Hepatocyte (in vitro differentiated cells): ENCODE data around the gene ADPRH. TPM values are rescaled to one million over a fixed set of nuclear protein-coding genes. Genes with fewer than 3 reads are reported as not detected.
A peak's percentile ranks its signal among the peaks of the same experiment; 100 is the strongest.

ENCODE experiments used
- DNase-seq: peaks from one replicate; pipeline ENCODE4 v3.0.0-alpha.2; 2016; ENCODE audit warnings: low spot score
- H2AFZ ChIP-seq: fragments of 200-600 bp; sonication (generic); 2 replicates; pipeline ENCODE4 v1.6.0; 2016; ENCODE audit warnings: antibody characterized with exemption, mild to moderate bottlenecking
- H3K27ac ChIP-seq: fragments of 200-600 bp; sonication (generic); 2 replicates; pipeline ENCODE4 v1.5.1; 2016; ENCODE audit warnings: mild to moderate bottlenecking
- H3K27me3 ChIP-seq: fragments of 200-600 bp; sonication (generic); 2 replicates; pipeline ENCODE4 v1.6.1; 2016
- H3K36me3 ChIP-seq: fragments of 200-600 bp; sonication (generic); replicated peaks from 2 replicates; pipeline ENCODE4 v1.5.1; 2016; ENCODE audit warnings: low read depth; ENCODE audit not compliant: insufficient read depth
- H3K4me1 ChIP-seq: fragments of 200-600 bp; sonication (generic); 2 replicates; pipeline ENCODE4 v1.5.1; 2016; ENCODE audit warnings: mild to moderate bottlenecking, moderate library complexity; ENCODE audit not compliant: insufficient read depth
- H3K4me2 ChIP-seq: fragments of 200-600 bp; sonication (generic); 2 replicates; pipeline ENCODE4 v1.6.0; 2016
- H3K4me3 ChIP-seq: fragments of 200-600 bp; sonication (generic); 2 replicates; pipeline ENCODE4 v1.5.1; 2016; ENCODE audit warnings: mild to moderate bottlenecking
- H3K79me2 ChIP-seq: fragments of 200-600 bp; sonication (generic); 2 replicates; pipeline ENCODE4 v1.6.0; 2017; ENCODE audit warnings: mild to moderate bottlenecking
- H3K9me2 ChIP-seq: fragments of 200-600 bp; sonication (generic); replicated peaks from 2 replicates; pipeline ENCODE4 v1.6.0; 2017; ENCODE audit warnings: mild to moderate bottlenecking; ENCODE audit not compliant: insufficient read depth
- H3K9me3 ChIP-seq: fragments of 200-600 bp; sonication (generic); 2 replicates; pipeline ENCODE4 v1.5.1; 2016; ENCODE audit warnings: low read depth, mild to moderate bottlenecking
- H4K20me1 ChIP-seq: fragments of 200-600 bp; sonication (generic); 2 replicates; pipeline ENCODE4 v1.6.0; 2016; ENCODE audit warnings: mild to moderate bottlenecking; ENCODE audit not compliant: insufficient read depth, poor library complexity, severe bottlenecking
- CTCF ChIP-seq: fragments of 200-600 bp; sonication (generic); IDR thresholded peaks from 2 replicates; pipeline ENCODE4 v1.5.1; 2016; ENCODE audit warnings: antibody characterized with exemption, mild to moderate bottlenecking; ENCODE audit not compliant: poor library complexity
- EZH2 ChIP-seq: fragments of 200-600 bp; sonication (generic); IDR thresholded peaks from 2 replicates; pipeline ENCODE4 v1.6.1; 2016; ENCODE audit warnings: antibody characterized with exemption, mild to moderate bottlenecking, borderline replicate concordance
- EZH2phosphoT487 ChIP-seq: fragments of 200-600 bp; sonication (generic); IDR thresholded peaks from one replicate; pipeline ENCODE4 v1.6.1; 2018; ENCODE audit warnings: antibody characterized with exemption, mild to moderate bottlenecking, low read depth, moderate library complexity; ENCODE audit not compliant: unreplicated experiment, severe bottlenecking
- WGBS: methylation state at CpG from one replicate; pipeline ENCODE4 v1.1.6; 2016; ENCODE audit warnings: low lambda C conversion rate; ENCODE audit errors: missing lambda C conversion rate; 5-methylcytosine and 5-hydroxymethylcytosine counted together
- polyA plus RNA-seq: library from polyadenylated mRNA; unstranded; fragments of >200 nt; fragmentation: Nextera tagmentation; extraction: Ambion mirVana; gene quantifications from 2 replicates; pipeline ENCODE4 v1.2.1, GENCODE V29; 2016
- total RNA-seq: library from RNA; depleted of rRNA; stranded (reverse); fragments of >200 nt; gene quantifications from 2 replicates; pipeline ENCODE4 v1.2.3, GENCODE V29; 2014

ADPRH gene
- total and polyA plus RNA-seq, 2 experiments from 2014 or later = 1.5 to 1.8 TPM

DNA sequence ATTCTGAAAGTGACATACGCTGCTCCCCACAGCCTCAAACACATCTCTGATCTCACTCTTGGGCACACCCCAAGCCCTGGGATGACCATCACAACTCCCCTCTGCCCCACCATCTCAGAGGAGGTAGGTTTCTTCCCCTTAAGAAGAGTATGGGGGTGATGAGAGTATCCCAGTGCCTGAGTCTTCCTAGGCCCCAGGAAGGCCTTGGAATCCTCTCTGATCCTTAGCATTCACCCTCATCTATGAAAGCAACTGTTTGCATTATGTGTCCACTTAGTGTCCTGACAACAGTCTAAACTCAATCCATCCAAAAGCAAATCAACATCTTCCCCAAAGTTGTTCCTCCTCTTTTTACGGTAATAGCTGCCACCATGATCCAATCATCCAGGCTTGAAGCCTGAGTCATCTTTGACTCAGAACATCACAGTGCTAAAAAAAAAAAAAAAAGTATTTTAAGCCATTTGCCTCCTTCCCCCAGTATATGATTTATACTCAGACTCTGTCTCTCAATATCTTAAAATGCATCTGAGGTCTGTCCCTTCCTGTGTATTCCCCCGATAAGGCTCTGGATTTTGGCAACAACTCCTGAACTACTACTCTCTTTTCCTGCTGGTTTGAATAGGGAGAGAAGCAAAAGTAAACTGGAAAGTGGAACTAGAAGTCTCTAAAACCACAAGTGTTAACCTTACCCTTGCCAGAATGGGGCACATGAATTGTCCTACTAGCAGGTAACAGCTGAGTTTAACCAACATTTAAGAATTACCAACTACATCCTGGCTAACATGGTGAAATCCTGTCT lies 58.6 kb downstream of the ADPRH start:
- Histone ChIP-seq H4K20me1 (no peaks in the 10 kb centered on the region), H2AFZ (no peak overlapping the region), H3K27me3 (no peaks in the 10 kb centered on the region), H3K36me3 (no peaks in the 10 kb centered on the region), H3K27ac (peak overlapping the region; percentile 87), H3K79me2 (no peaks in the 10 kb centered on the region), H3K9me2 (no peaks in the 10 kb centered on the region), H3K4me1 (no peaks in the 10 kb centered on the region), H3K9me3 (no peaks in the 10 kb centered on the region), H3K4me2 (no peak overlapping the region), H3K4me3 (no peak overlapping the region)
- DNase-seq = peak; percentile 22
- 83% methylated on average over 3 of the region's 3 CpGs for WGBS
- TF ChIP-seq CTCF = no peak
- no peak for TF ChIP-seq EZH2phosphoT487
- no peak for TF ChIP-seq EZH2

Other genes starting within 250 kb of the ADPRH start
- gene TMEM39A, start 115.9 kb upstream of the ADPRH start, total RNA-seq = 56.1 and 77.0 TPM in 2 replicates
- gene TMEM39A, start 115.9 kb upstream of the ADPRH start, polyA plus RNA-seq = 39.0 and 46.2 TPM in 2 replicates
- 13.6 and 14.5 TPM in 2 replicates for gene POGLUT1, start 110.5 kb upstream of the ADPRH start, total RNA-seq
- gene POGLUT1, start 110.5 kb upstream of the ADPRH start, polyA plus RNA-seq = 15.4 and 16.3 TPM in 2 replicates
- 47.8 and 52.7 TPM in 2 replicates for gene TIMMDC1, start 80.9 kb upstream of the ADPRH start, total RNA-seq
- gene TIMMDC1, start 80.9 kb upstream of the ADPRH start, polyA plus RNA-seq = 140 and 155 TPM in 2 replicates
- 0.07 and 0.24 TPM in 2 replicates for gene CD80, start 19.9 kb upstream of the ADPRH start, total RNA-seq
- gene CD80, start 19.9 kb upstream of the ADPRH start, polyA plus RNA-seq = not detected in 2 replicates
- gene PLA1A, start 18.4 kb downstream of the ADPRH start, total RNA-seq = 2.6 TPM in 2 replicates
- gene PLA1A, start 18.4 kb downstream of the ADPRH start, polyA plus RNA-seq = 2.9 and 3.3 TPM in 2 replicates
- 2.7 and 3.9 TPM in 2 replicates for gene POPDC2, start 81.1 kb downstream of the ADPRH start, total RNA-seq
- gene POPDC2, start 81.1 kb downstream of the ADPRH start, polyA plus RNA-seq = 1.2 and 1.6 TPM in 2 replicates
- 27.0 and 28.3 TPM in 2 replicates for gene COX17, start 97.9 kb downstream of the ADPRH start, total RNA-seq
- 80.7 and 87.2 TPM in 2 replicates for gene COX17, start 97.9 kb downstream of the ADPRH start, polyA plus RNA-seq
- gene CFAP91, start 123.5 kb downstream of the ADPRH start, total RNA-seq = 1.4 and 2.3 TPM in 2 replicates
- gene CFAP91, start 123.5 kb downstream of the ADPRH start, polyA plus RNA-seq = 0.77 TPM in 1 of 2 replicates, not detected in the other
- 7.0 and 7.1 TPM in 2 replicates for gene NR1I2, start 202.6 kb downstream of the ADPRH start, total RNA-seq
- 2.8 and 5.0 TPM in 2 replicates for gene NR1I2, start 202.6 kb downstream of the ADPRH start, polyA plus RNA-seq